HG03439 (cell line): ENCODE results near the gene ERMP1.
"Not testable (repeated sequence)": the region's sequence is repeated elsewhere in the genome, so short reads cannot be mapped to it uniquely, and the experiment has no call there.

Experiments
- ATAC-seq: cut with Tn5 transposase; IDR thresholded peaks from one replicate; pipeline ENCODE4 v1.9.1; 2021; ENCODE audit warnings: mild to moderate bottlenecking, moderate library complexity; ENCODE audit not compliant: unreplicated experiment

ERMP1 gene

DNA sequence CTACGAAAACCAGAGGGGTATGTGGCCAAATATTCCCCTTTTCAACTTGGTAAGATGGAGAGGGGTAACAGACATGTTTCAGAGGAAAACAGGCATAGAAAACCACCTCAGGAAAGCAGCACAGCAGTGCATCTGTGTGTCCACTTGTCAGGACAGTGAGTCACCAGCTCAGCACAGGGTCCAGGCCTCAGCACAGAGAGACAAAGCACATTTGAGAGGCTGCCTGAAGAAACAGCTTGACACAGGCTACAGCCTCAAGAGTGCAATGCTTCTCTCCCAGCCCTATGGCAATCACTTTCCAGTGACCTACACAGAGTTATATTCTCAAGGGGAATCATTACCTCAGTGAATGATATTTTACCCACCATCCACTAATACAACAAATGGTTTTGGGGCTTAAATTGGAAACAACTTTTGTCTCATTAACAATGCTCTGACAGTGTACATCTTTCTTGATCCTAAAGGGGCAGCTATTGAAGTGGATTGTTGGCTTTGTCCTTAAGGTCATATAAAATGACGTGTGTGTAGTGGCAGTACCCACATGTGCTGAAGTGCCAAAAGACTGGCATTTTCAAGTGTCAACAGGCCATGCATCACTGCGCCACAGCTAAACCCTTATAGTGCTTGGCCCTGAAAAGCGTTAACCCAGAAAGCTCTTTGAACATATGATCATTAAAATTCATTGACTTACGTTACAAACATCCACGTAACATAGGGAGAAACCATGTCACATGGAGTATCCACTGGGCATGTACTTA is 46.4 kb downstream of the ERMP1 start:
- ATAC-seq: no peak

DNA sequence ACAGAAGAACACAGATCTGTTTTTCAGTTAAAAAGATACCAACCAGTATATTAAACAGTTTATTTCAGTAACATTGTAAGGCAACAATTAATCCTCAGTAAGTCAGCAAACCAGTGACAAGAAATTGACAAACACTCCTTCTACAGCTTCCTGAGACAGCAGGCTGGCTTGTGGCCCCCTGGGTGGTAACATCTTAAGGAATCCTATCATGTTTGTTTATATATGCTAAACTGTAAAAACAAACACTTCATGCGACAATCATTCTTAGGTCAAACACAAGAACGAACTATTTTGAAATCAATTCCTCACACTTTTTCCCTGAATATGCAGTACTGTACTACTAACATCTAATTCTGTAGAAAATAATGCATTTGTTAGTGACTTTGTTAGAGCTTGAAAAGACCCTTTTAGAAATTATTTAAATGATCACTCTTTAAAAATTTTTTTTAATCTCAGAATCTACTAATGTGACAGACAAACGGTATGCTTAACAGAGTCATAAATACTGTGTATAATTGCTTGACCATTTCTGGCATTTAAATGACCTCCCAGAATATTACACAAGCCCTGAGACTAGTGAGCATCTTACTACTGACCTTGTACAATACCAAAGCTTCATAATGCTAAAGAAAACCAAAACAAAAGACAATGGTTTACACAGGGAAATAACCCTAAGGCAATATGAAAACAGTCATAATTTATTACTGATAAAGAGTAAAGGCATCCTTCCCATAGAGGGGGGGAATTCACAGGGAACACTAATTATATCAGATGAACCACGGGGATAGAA is 48.2 kb downstream of the ERMP1 start:
- ATAC-seq: no peak

DNA sequence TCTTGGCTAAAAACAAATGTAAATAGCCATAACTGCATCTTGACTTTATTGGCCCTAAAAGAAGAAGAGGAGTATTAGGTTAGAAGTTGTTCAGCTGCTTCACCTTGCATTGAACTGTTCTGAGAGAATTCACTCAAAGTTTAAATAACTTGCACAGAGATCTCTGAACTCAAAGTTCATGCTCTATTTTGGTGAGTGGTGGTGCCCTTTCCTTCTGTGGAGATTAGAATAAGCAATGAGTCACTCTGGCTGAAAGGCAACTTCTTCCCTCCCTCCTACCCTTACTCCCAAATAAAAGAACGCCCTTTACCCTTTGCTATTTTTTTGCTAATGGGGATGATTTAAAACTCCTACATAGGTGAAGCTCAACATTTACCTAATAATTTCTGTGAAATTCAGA is 48.9 kb downstream of the ERMP1 start:
- no peak for ATAC-seq

DNA sequence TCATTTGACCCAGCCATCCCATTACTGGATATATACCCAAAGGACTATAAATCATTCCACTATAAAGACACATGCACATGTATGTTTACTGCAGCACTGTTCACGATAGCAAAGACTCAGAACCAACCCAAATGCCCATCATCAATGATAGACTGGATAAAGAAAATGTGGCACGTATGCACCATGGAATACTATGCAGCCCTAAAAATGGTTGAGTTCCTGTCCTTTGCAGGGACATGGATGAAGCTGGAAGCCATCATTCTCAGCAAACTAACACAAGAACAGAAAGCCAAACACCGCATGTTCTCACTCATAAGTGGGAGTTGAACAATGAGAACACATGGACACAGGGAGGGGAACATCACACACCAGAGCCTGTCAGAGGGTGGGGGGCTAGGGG is 49.5 kb downstream of the ERMP1 start:
- not testable (repeated sequence) for ATAC-seq

DNA sequence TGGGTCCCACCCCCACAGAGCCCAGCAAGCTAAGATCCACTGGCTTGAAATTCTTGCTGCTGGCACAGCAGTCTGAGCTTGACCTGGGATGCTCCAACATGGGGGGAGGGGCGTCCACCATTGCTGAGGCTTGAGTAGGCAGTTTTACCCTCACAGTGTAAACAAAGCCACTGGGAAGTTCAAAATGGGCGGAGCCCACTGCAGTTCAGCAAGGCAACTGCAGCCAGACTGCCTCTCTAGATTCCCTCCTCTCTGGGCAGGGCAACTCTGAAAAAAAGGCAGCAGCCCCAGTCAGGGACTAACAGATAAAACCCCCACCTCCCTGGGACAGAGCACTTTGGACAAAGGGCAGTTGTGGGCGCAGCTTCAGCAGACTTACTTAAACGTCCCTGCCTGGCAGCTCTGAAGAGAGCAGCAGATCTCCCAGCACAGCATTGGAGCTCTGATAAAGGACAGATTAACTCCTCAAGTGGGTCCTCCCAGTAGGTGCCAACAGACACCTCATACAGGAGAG is 53.2 kb downstream of the ERMP1 start:
- not testable (repeated sequence) for ATAC-seq

DNA sequence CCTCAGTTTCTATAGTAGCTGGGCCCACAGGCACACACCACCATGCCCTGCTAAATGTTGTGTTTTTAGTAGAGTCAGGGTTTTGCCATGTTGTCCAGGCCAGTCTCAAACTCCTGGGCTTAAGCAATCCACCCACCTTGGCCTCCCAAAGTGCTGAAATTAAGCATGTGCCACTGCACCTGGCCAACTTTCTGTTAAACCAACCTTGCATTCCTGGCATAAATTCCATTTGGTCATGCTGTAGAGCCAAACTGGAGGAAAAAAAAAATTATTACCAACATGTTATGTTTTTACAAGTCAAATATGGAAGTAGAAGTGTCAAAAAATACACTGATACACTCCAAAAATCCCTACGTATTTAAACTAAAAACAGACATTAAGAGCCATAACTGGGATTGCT is 54.1 kb downstream of the ERMP1 start:
- ATAC-seq: no peak

DNA sequence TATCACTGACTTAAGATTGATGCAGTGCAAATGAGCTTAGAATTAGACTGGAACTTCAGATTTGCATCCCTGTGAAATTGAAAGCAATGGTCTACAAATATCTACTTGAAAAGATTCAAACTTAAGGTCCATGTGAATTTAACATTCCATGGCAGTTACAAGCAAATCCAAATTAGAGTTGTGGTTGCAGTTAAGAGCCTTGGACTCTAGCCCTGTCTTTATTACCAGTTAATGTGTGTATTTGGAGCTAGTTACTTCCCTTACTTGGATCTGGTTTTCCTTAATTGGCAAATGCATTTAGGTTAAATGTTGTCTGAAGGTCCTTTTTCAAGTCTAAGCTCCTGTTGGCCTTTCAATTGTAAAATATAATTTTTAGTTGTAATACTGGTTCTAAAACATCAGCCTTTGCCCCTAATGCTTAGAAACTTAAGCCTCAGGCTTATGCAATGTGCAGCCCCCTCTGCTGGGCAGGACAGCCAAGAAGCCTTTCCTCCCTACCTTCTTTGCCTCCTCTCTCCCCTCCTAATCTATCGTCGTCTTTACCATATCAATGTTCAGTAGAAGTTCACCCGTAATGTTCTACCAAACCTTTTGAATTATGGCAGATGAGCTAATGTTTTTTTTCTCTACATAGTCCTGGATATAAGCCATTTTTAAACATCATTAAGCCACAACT is 59.5 kb downstream of the ERMP1 start:
- ATAC-seq: no peak

DNA sequence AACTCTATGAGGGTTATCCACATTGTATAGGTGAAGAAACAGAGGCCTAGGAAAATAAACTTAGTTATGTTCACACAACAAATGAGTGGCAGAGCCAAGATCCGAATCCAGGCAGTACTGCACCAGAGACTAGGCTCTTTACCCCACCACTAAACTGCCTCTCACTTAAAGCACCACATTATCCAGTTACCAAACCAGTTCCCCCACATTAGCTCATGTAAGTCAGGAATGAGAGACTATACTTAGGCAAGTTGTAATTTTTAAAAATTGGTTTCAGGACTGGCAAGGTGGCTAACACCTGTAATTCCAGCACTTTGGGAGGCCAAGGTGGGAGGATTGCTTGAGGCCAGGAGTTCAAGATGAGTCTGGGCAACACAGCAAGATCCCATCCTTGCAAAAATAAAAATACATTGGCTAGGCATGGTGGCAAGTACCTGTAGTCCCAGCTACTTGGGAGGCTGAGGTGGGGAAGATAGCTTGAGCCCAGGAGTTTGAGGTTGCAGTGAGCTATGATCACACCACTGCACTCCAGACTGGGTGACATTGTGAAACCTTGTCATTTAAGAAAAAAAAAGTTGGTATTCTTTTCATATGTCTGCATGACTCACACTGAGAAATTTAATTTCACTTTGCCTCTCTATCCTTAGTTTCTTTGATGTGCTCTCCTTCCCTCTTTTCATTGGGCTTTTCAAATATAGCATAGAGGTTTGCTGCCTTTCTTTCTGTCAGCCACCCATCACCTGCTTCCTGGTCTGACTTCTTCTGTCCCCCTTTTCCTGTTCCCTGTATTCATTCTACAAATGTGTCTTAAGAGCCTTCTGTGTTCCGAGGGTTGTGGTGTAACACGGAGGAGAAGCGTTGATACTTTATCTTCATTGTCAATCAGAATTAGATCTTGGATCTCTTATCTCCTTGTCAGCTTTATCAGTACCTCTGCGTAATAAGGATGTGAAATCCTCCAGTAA is 64.7 kb downstream of the ERMP1 start:
- peak; percentile 43 for ATAC-seq

DNA sequence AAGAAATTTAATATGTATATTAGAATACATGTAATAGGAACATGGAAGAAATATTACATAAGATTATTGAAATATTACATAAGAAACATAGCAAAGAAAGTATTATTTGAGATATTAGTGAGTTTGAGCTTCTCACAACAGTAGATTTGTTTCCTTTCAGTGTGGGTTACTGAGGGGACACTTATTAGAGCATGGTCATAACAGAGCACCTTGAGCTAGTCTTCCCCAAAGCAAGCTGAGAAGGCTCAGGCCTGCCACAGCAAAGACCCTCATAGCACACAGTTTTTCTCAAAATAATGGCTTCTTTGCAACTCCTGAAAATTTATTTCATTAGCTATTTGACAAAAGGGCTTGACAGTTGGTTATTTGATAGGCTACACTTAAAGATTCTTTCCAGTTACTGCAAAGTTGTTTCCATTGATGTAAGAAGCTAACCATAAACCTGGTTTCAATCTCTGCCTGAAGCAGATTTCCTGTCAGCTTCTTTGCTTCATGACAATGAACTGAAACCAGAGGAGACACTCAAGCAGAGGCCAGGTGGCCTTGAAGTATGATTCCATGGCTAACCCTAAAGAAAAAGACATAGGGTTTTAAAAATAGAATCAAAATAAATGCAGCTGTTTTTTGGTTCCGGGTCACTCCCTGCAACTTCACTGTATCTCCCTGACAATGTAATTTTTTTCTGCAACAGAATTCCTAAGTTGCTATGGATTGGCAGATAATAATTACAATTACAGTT is 68.6 kb downstream of the ERMP1 start:
- ATAC-seq: peak; percentile 62

DNA sequence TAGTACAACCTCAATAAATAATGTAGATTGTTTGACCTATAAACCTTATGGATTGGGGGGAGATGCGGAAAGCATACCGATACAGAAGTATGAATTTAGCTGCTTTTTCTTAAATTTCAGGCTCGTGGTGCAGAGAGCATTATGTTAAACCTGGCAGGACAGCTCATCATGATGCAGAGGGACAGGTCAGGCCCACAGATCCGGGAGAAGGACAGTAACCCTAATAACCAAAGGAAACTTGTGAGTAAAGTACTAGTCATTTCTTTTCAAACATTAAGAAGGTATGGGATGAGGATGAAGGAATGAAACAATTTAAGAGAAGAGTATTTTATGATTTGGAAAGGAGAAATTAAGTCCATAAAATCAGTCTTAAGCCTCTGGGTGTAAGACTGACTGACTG is 70.5 kb downstream of the ERMP1 start:
- ATAC-seq: no peak

DNA sequence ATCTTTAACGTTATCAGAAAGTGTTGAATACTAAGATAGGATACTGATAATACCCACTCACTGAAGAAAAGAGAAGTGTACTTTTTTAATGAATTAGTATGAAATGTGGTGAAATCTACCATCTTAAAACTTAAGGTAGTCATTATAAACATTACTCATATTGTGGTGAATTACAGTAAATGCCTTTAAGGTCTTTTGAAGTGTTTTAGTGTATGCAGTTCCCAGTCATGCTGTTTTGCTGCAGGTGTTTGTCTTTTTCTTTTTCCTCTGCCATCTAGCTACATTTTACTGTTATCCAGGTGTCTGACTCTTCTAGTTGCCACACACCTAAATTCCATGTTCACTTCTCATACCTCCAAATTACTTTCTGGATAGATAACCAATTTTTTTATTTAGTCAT is 72.6 kb downstream of the ERMP1 start:
- ATAC-seq: no peak

DNA sequence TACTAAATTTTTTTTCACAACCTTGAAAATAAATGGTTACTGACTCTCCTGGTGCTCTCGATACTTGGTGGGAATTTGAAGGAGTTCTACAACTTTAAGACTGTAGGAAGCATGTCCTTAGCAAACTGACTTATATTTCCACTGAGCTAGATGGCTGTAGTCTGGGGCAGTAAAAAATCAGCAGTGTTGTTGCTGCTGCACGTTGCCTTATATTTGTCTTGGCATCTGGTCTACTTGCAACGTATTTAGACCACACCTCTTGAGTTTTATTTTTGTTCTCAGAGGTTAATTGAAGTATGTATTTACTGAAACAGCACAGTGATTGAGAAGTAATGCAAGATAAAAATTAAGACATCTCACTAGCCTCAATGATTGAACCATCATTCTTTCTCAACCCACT is 76.3 kb downstream of the ERMP1 start:
- no peak for ATAC-seq

DNA sequence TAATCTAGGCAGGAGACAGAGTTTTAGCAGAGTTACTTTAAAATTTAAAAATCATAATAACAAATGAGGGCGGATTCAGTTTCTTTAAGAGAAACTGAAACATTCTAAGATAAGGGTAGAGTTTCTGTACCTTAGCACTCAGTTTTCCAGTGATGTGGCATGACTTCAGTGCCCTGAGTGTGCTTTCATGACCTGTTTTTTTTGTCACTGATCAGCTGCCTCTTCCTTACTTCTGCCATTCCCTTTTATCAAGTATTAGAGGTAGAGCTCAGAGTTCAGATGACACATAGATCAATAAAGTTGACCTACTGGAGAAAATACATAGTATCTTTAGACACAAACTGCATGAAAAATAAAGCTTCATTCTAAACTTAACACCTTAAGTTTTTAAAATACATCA is 82.3 kb downstream of the ERMP1 start:
- no peak for ATAC-seq

DNA sequence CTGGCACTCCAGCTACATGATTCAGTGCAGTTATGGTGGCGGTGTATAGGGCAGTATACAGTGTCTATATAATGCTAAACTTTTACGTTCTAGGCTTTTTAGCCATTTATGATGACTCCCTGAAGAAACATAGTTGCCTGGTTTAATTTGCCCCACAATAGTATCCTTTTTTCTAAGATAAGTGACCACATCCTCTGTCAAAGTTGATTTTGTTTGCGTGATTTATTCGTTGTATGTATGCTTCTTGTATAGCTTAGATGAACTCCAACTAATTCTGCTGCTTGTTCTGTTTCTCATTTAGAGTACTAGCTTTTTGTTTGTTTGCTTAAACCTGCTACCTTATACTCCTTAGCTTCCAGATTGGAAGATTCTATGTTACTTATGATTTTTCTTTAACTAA is 83.6 kb downstream of the ERMP1 start:
- no peak for ATAC-seq

DNA sequence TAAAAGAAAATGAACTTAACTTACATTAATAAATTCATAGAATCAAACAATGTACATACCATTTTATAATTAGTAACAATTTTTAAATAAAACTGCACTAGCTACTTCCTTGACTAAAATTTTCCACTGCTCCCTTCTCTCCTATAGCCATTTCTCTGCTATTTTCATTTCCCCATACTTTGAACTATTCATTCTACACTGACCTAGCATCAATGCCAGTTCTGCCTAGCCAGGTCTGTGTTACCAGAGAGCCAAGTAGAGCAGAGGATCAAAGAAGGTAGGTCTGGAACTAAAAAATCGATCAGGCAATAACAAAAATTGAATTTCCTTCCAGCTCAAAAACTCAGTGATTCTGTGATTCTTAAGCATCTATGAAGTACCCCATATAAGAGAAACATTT is 84.5 kb downstream of the ERMP1 start:
- no peak for ATAC-seq

DNA sequence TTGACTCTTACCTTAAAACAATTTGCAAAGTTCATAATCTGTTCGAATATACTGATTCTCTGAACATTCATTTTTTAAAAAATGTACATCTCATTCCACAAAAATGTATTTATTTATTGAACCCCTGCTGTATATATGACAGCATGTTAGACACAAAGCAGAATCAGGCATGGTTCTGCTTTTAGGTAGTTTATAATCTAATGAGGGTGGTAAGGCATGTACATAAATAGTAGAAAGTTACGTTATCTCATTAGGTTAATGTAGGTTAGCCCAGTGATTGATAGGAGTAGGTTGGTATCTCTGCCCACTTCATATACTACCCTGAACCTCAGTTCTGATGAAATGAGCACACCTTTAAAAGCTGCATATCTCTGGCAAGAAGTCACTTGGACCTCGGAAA is 89.8 kb downstream of the ERMP1 start:
- no peak for ATAC-seq

DNA sequence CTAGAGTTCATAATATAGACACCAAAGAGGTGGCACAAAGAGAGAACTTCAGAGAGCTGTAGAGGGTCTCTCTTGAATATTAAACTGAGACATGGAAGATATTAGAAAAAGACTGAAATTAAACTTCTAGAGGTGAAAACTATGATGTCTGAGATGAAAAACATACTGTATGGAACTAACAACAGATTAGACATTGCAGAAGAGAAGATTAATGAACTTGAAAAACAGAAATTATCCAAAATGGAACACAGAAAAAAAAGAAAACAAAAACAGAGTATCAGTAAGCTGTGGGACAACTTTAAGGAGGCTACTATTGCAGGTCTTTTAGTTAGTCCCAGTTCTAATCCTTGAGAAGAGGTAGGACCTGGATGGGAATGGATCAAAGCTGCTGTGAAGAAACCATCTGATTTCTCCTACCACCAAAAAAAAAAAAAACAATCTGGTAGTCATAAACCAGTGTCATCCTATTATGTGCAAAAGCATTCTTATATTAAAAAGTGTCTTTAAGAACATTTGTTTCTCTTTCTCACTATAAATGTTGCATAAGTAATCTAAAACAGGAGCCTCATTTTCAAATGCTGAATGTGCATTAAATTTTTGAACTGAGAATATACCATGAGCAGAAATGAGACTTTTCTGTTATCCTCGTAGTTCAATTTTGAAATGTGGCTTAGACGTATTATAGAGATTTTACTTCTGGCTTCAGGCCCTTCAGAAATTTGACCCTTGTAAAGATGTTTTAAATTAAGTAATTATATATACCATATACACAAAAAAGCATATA is 96.2 kb downstream of the ERMP1 start:
- no peak for ATAC-seq

DNA sequence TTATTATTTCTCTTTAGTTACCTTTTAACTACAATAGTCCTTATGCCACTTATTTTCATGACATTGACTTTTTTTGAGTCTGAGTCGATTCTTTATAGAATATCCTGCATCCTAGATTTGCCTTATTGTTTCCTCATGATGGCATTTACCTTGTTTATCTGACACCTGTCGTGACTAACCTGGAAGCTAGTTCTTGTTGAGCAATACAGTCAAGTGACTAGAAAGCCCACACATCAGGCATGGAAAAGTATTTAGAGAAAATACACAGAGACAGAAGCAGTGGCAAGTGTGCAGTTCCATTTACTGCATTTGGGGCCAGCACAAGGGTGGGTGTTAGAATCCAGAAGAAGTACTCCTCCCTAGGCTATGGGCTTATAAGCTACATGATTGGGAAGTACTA is 97.8 kb downstream of the ERMP1 start:
- ATAC-seq: no peak
